Measurements from ENCODE around the gene TUB.

DNA sequence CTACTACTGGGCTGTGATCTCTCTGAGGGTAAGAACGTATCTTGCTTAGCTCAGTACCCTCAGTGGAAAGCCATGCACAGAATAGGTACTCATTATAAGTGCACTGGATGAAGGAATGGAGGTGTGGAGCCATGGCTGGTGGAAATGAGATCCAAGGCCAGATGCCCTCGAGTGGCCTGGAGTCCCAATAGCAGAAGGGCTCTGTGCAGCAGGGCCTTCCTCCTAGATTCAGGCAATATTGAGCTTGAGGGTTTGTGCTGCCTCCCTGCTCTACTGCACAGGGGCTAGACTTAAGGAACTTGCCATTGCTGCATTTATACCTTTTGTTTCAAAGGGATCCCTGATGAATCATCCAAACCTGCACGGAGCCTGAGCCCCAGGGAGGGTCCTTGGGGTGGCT is 33.6 kb upstream of the TUB start:
- TF ChIP-seq, protein P1, sequence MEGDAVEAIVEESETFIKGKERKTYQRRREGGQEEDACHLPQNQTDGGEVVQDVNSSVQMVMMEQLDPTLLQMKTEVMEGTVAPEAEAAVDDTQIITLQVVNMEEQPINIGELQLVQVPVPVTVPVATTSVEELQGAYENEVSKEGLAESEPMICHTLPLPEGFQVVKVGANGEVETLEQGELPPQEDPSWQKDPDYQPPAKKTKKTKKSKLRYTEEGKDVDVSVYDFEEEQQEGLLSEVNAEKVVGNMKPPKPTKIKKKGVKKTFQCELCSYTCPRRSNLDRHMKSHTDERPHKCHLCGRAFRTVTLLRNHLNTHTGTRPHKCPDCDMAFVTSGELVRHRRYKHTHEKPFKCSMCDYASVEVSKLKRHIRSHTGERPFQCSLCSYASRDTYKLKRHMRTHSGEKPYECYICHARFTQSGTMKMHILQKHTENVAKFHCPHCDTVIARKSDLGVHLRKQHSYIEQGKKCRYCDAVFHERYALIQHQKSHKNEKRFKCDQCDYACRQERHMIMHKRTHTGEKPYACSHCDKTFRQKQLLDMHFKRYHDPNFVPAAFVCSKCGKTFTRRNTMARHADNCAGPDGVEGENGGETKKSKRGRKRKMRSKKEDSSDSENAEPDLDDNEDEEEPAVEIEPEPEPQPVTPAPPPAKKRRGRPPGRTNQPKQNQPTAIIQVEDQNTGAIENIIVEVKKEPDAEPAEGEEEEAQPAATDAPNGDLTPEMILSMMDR (optimal IDR thresholded peaks at IDR 0.05 in 1 of 3, IDR thresholded peaks at IDR 0.05 in 1 of 3, conservative IDR thresholded peaks at IDR 0.05 in 1 of 3; ENCODE audit: extremely low read depth in 1 of 3, insufficient read depth in 2 of 3, low read length in 3 of 3): no peak
- TF ChIP-seq EZH2 (IDR thresholded peaks at IDR 0.05; ENCODE audit: low read length): no peak

Measured in keratinocyte (primary cell).